Large intestine (tissue), 3 donors: ENCODE data around the gene ATP1A1. TPM values are rescaled to one million over a fixed set of nuclear protein-coding genes. Genes with fewer than 3 reads are reported as not detected.
A peak's percentile ranks its signal among the peaks of the same experiment; 100 is the strongest.

Experiments
- DNase-seq, 2 donors: peaks; one replicate each; pipeline versions ENCODE4 v3.0.0 to v3.0.0-alpha.2; 2013
- H3K27ac ChIP-seq: one replicate; pipeline ENCODE4 v1.5.1; 2013; ENCODE audit warnings: low read length
- H3K27me3 ChIP-seq: 2 replicates; pipeline ENCODE4 v1.6.1; 2013; ENCODE audit warnings: low read length; ENCODE audit not compliant: control insufficient read depth, insufficient read depth
- H3K36me3 ChIP-seq: 2 replicates; pipeline ENCODE4 v1.6.1; 2013; ENCODE audit warnings: low read length; ENCODE audit not compliant: control insufficient read depth, insufficient read depth
- H3K4me1 ChIP-seq: one replicate; pipeline ENCODE4 v1.6.1; 2013; ENCODE audit warnings: low read length; ENCODE audit not compliant: control insufficient read depth, insufficient read depth
- H3K4me3 ChIP-seq: one replicate; pipeline ENCODE4 v1.5.1; 2013; ENCODE audit warnings: low read length
- H3K9me3 ChIP-seq: one replicate; pipeline ENCODE4 v1.6.1; 2013; ENCODE audit warnings: mild to moderate bottlenecking, low read depth, low read length, moderate library complexity; ENCODE audit not compliant: control insufficient read depth
- WGBS: methylation state at CpG from one replicate; pipeline ENCODE4 v1.1.5; 2013; ENCODE audit warnings: low lambda C conversion rate; ENCODE audit not compliant: insufficient coverage; 5-methylcytosine and 5-hydroxymethylcytosine counted together
- polyA plus RNA-seq: library from polyadenylated mRNA; unstranded; fragments of 120-200 nt; gene quantifications from one replicate; pipeline ENCODE4 v1.2.1, GENCODE V29; 2013

ATP1A1 gene
- polyA plus RNA-seq, 1 donor: 823 TPM

DNA sequence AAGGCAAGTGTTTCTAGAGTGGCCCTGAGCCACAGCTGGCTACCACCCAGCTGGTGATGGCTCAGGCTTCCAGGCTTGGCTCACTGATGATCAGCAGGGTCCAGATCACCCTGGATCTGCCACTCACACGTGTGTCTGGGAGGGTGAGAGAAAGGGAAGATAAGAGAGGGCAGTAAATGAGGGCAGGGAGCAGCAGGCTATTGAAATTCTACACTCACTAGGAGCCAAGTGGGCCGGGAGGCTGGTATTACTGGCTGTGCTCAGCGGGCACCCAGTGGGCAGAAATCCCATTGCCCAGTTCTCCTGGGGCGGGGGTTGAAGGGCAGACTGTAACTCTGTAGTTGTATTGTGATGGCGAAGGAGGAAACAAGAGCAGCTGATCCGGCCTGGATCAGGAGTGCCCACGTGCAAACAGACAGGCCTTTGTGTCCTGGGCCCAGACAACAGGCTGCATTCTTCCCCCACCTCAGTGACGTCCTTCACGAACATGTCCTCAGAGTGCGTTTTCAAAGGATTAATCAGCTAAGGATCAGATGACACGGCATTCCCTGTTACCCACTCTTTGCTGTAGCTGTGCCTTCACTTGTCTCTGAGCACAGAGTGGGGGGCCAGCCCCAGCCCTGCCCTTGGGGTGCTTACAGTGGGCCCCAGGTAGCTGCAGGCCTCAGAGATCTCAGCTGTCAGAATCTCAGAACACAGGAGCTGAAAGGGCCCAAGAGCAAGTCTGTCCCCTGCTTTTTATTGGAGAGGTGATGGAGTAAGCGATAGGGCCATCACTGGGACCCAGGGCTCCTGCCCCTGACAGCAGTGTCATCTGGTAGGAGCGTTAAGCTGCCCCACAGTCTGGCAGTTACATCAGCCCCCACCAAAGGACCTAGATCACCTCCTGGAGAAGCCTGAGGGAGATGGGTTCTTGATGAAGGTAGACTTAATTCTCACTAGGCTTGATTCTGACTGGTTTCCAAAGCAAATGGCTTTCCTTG is 60.5 kb downstream of the ATP1A1 start:
- Histone ChIP-seq H3K9me3 (no peaks in the 10 kb centered on the region), H3K4me1 (peaks cover 27% of the 10 kb centered on the region), H3K27me3 (no peaks in the 10 kb centered on the region), H3K36me3 (no peaks in the 10 kb centered on the region), H3K4me3 (no peak overlapping the region), H3K27ac (peak overlapping the region; percentile 45)
- no CpG with 5 or more reads among the region's 13 CpGs for WGBS
- DNase-seq: peak; percentile 53 to 78

DNA sequence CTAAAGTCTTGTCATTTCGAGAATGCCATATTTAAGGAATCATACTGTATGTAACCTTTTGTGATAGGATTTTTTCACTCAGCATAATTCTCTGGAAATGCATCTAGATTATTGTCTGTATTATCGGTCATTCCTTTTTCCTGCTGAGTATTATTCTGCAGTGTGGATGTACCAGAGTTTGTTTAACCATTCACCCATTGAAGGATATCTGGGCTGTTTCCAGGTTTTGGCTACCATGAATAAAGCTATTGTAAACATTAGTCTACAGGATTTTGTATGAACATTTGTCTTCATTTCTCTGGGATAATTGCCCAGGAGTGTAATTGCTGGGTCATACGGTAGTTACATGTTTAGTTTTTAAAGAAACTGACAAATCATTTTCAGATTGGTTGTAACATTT is 61.8 kb downstream of the ATP1A1 start:
- no peaks in the 10 kb centered on the region for H3K36me3 ChIP-seq
- no peaks in the 10 kb centered on the region for H3K9me3 ChIP-seq
- H3K4me1 ChIP-seq: peaks cover 27% of the 10 kb centered on the region
- H3K4me3 ChIP-seq: no peak overlapping the region
- DNase-seq: no peak
- H3K27ac ChIP-seq: no peak overlapping the region
- 100% methylated on average over 1 of the region's 3 CpGs for WGBS
- no peaks in the 10 kb centered on the region for H3K27me3 ChIP-seq

DNA sequence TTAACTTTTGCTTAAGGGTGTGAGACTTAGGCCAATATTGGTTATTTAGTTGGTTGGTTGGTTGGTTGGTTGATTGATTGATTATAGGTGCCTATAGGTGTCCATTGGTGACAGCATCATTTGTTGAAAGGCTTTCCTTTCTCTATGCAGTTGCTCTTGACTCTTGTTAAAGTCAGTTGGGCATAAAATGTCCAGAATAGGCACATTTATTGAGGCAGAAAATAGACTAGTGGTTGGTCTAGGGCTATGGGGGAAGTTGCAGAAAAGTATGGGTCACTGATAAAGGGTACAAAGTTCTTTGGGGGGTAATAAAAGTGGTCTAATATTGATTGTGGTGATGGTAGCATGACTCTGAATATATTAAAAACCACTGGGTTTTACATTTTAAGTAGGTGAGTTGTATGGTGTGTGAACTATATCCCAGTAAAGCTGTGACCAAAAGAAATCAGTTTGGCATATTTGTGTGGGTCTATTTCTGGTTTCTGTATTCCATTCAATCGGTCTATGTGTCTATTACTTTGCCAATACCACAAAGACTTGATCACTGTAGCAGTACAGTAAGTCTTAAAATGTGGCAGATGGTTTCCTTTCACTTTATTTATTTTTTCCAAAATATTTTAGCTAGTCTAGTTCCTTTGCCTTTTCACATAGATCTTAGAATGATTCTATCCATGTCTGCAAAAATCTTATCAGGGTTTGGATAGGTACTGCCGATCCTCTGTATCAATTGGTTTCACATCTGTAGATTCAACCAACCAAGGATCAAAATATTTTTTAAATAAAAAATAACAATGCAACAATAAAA is 63.0 kb downstream of the ATP1A1 start:
- 100% methylated on average over 1 of the region's 2 CpGs for WGBS

DNA sequence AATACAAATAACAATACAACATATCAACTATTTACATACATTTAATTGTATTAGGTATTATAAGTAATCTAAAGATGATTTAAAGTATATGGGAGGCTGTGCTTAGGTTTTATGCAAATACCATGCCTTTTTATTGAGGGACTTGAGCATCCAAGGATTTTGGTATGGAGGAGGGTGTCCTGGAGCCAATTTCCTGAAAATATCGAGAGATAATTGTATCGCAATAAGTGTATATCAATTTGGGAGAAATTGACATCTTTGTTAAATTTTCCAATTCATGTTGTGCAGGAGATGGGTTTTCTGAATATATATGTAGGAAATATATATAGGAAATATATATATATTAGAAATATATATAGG is 63.5 kb downstream of the ATP1A1 start:
- DNase-seq: no peak
- no peaks in the 10 kb centered on the region for H3K27me3 ChIP-seq
- peaks cover 24% of the 10 kb centered on the region for H3K4me1 ChIP-seq
- 100% methylated on average over 1 of the region's 2 CpGs for WGBS
- no peak overlapping the region for H3K4me3 ChIP-seq
- no peaks in the 10 kb centered on the region for H3K36me3 ChIP-seq
- no peak overlapping the region for H3K27ac ChIP-seq
- H3K9me3 ChIP-seq: no peaks in the 10 kb centered on the region

More for the DNA sequence above, 63.0 kb downstream of the ATP1A1 start:
- no peaks in the 10 kb centered on the region for H3K36me3 ChIP-seq
- H3K27me3 ChIP-seq: no peaks in the 10 kb centered on the region
- DNase-seq: no peak
- H3K4me3 ChIP-seq: no peak overlapping the region
- H3K9me3 ChIP-seq: no peaks in the 10 kb centered on the region
- H3K4me1 ChIP-seq: peaks cover 27% of the 10 kb centered on the region
- H3K27ac ChIP-seq: no peak overlapping the region

DNA sequence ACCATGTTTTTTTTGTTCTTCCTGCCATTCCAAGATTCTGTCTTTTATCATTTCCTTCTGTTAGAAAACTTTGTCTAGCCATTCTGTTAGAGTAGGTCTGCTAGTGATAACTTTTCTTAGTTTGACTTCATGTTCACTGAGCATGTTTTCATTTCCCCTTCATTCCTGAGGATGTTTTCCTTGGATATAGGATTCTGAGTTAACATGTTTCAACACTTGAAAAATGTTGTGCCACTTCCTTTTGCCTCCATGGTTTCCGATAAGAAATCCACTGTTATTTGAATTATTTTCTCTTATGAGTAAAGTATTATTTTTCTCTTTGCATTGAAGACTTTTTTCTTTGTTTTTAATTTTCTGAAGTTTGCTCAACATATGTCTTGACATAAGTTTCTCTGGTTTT is 66.7 kb downstream of the ATP1A1 start:
- WGBS: 100% methylated on average over 1 of the region's 1 CpG
- H3K4me1 ChIP-seq: no peaks in the 10 kb centered on the region
- H3K27me3 ChIP-seq: no peaks in the 10 kb centered on the region
- H3K4me3 ChIP-seq: no peak overlapping the region
- DNase-seq: no peak
- no peaks in the 10 kb centered on the region for H3K9me3 ChIP-seq
- H3K36me3 ChIP-seq: no peaks in the 10 kb centered on the region
- no peak overlapping the region for H3K27ac ChIP-seq

DNA sequence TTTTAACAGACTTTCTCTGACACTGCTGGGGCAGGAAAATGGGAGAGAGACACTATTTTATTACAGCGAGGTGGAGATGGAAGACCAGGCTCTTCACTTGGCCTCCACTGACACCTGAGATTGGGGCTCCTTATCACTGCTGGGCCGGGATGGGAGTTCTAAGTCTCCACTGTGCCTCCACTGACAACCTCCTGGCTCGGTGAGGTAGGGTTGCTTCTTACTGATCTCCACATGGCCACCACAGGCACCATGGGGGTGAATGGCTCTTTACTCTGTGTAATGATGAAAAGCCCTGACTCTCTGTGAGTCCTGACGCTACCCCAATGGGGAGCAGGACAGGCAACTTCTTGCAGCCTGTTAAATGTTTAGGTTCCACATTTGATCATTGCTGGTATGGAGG is 67.7 kb downstream of the ATP1A1 start:
- DNase-seq: no peak
- H3K4me3 ChIP-seq: no peak overlapping the region
- no peaks in the 10 kb centered on the region for H3K4me1 ChIP-seq
- H3K36me3 ChIP-seq: no peaks in the 10 kb centered on the region
- H3K27me3 ChIP-seq: no peaks in the 10 kb centered on the region
- H3K27ac ChIP-seq: no peak overlapping the region
- H3K9me3 ChIP-seq: no peaks in the 10 kb centered on the region
- WGBS: 100% methylated on average over 1 of the region's 4 CpGs

DNA sequence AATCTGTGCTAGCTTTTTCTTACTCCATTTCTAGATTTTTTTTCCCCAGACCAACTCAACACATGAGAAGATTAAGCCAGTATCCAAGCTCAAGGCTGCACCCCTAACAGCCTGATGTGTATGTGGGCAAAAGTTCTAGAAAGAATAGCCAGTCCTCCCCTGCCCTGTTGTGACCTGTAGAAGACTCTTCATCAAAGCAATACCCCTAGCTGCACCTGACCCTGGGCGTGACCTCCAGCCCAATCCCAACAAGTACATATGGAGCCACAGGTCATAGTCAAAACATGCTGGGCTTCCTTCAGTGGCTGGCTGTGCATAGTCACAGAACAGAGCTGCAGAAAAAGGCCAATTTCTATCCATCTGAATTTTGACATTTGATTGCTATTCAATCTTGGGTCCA is 72.5 kb downstream of the ATP1A1 start:
- peaks cover 8% of the 10 kb centered on the region for H3K4me1 ChIP-seq
- no peaks in the 10 kb centered on the region for H3K27me3 ChIP-seq
- no peak overlapping the region for H3K4me3 ChIP-seq
- DNase-seq: no peak
- no peaks in the 10 kb centered on the region for H3K9me3 ChIP-seq
- no peaks in the 10 kb centered on the region for H3K36me3 ChIP-seq
- H3K27ac ChIP-seq: no peak overlapping the region
- no CpG with 5 or more reads among the region's 1 CpG for WGBS

DNA sequence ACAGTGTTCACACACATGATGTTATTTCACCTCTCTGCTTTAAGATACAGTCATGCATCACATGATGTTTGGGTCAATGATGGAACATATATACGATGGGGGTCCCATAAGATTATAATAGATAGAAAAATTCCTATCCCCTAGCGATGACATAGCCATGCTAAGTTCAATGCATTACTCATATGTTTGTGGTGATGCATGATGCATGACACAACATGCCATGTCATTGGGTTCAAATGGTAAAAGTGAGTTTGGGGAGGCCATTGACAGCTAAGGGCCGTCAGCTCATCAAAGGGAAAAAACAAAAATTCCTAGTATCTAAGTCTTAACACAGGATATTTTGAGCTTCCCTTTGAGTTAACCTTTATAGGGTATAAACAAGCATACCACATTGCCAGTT is 73.6 kb downstream of the ATP1A1 start:
- 100% methylated on average over 1 of the region's 3 CpGs for WGBS

DNA sequence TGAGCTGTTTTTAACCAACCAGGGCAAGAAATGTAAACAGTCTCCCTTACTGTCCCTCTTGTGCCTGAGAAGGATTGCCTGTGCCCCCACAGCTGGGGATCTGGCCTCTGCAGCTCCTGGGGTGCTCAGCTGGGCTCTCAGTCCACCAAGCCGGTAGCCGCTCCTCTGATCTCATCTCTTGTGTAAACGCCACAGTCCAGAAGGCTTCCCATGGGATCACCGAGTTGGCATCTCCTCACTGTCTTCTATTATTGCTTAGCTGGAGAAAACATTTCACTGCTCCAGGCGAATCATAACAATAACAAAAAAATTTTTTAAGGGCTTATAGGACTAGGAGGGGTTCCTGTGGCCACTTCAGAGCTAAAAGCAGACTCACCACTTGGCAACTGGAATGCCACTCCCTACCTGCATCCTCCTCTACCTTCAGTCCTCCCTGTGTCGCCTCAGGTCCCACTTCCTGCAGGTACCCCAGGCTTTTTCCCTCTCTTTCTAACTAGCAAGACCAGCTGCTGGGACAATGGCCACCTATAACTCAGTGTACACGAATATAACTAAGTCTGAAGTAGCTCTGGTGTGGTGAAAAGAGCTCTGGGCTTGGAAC is 75.8 kb downstream of the ATP1A1 start:
- no peaks in the 10 kb centered on the region for H3K27me3 ChIP-seq
- no peak overlapping the region for H3K4me3 ChIP-seq
- no peaks in the 10 kb centered on the region for H3K9me3 ChIP-seq
- no peak overlapping the region for H3K27ac ChIP-seq
- H3K4me1 ChIP-seq: peaks cover 8% of the 10 kb centered on the region
- H3K36me3 ChIP-seq: no peaks in the 10 kb centered on the region
- peak; percentile 15 to 42 for DNase-seq
- WGBS: no CpG with 5 or more reads among the region's 7 CpGs

More for the DNA sequence above, 73.6 kb downstream of the ATP1A1 start:
- Histone ChIP-seq H3K27me3 (no peaks in the 10 kb centered on the region), H3K36me3 (no peaks in the 10 kb centered on the region), H3K4me3 (no peak overlapping the region), H3K4me1 (peaks cover 8% of the 10 kb centered on the region), H3K9me3 (no peaks in the 10 kb centered on the region), H3K27ac (no peak overlapping the region)
- DNase-seq: no peak

DNA sequence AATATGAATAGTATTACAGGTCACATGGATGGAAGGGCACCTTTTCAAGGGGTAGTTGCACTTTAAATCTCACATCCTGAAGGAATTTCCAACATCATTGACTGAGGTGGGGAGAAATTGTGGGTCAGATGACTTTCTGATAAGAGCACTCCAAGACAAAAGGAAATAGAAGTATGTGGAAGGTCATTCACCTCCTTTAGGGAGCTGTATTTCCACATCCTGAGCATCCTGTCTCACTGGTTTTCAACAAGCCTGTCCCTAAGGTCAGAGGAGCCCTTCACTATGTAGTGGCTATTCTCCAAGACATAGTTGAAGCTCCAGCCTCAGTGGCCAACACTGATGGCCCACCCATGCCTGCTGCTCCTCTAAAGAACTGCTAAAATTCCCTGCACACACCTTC is 76.5 kb downstream of the ATP1A1 start:
- DNase-seq: no peak
- no peaks in the 10 kb centered on the region for H3K36me3 ChIP-seq
- no peaks in the 10 kb centered on the region for H3K9me3 ChIP-seq
- no peaks in the 10 kb centered on the region for H3K27me3 ChIP-seq
- no peak overlapping the region for H3K27ac ChIP-seq
- peaks cover 8% of the 10 kb centered on the region for H3K4me1 ChIP-seq
- H3K4me3 ChIP-seq: no peak overlapping the region
